SU-DHL-6 (cell line): ENCODE data around the gene EVA1B.

ENCODE experiments used
- H2AFZ ChIP-seq: fragments of 200-600 bp; sonication (generic); 2 replicates; pipeline ENCODE4 v1.6.1; 2014; ENCODE audit warnings: low read depth, mild to moderate bottlenecking, moderate library complexity, mixed read lengths, antibody characterized with exemption, low read length; ENCODE audit not compliant: severe bottlenecking
- H3F3A ChIP-seq: fragments of 200-600 bp; shearing (Covaris generic); 2 replicates; pipeline ENCODE4 v1.6.0; 2016; ENCODE audit warnings: antibody characterized with exemption, mild to moderate bottlenecking; ENCODE audit not compliant: insufficient read depth
- H3K27ac ChIP-seq: fragments of 200-600 bp; sonication (generic); 2 replicates; pipeline ENCODE4 v1.5.1; 2016; ENCODE audit warnings: low read depth, mild to moderate bottlenecking, low read length, moderate library complexity, mixed read lengths
- H3K27me3 ChIP-seq: fragments of 200-600 bp; sonication (generic), shearing (Covaris generic); 2 replicates; pipeline ENCODE4 v1.6.0; 2014; ENCODE audit warnings: mild to moderate bottlenecking, low read length
- H3K36me3 ChIP-seq: fragments of 200-600 bp; sonication (generic); 2 replicates; pipeline ENCODE4 v1.6.1; 2014; ENCODE audit warnings: mild to moderate bottlenecking, low read length, mixed read lengths
- H3K4me2 ChIP-seq: fragments of 300-600, 200-600 bp; shearing (Covaris generic), sonication (generic); 2 replicates; pipeline ENCODE4 v1.6.0; 2014; ENCODE audit warnings: low read length, low read depth, mild to moderate bottlenecking; ENCODE audit not compliant: poor library complexity, severe bottlenecking
- H3K4me3 ChIP-seq: fragments of 200-600 bp; sonication (generic); 2 replicates; pipeline ENCODE4 v1.5.1; 2014; ENCODE audit warnings: antibody characterized with exemption, low read length, mild to moderate bottlenecking, mixed read lengths; ENCODE audit not compliant: insufficient read depth, poor library complexity, severe bottlenecking
- H3K79me2 ChIP-seq: fragments of 200-600 bp; sonication (generic); 2 replicates; pipeline ENCODE4 v1.6.1; 2014; ENCODE audit warnings: mild to moderate bottlenecking, low read length, moderate library complexity; ENCODE audit not compliant: insufficient read depth
- H3K9ac ChIP-seq: fragments of 200-600 bp; sonication (generic); 2 replicates; pipeline ENCODE4 v1.7.0; 2014; ENCODE audit warnings: mild to moderate bottlenecking, low read length
- H3K9me2 ChIP-seq: fragments of 200-600 bp; sonication (generic); replicated peaks from 2 replicates; pipeline ENCODE4 v1.6.1; 2014; ENCODE audit warnings: low read length; ENCODE audit not compliant: insufficient read depth
- H3K9me3 ChIP-seq: fragments of 200-600 bp; sonication (generic); 2 replicates; pipeline ENCODE4 v1.6.1; 2014; ENCODE audit warnings: low read length, mixed read lengths; ENCODE audit not compliant: insufficient read depth
- H4K20me1 ChIP-seq: fragments of 200-600 bp; sonication (generic); 2 replicates; pipeline ENCODE4 v1.6.1; 2014; ENCODE audit warnings: low read depth, mild to moderate bottlenecking, antibody characterized with exemption, low read length, moderate library complexity, mixed read lengths
- EZH2phosphoT487 ChIP-seq: fragments of 200-600 bp; sonication (generic), shearing (Covaris generic); conservative IDR thresholded peaks from 2 replicates; pipeline ENCODE4 v1.6.1; 2018; ENCODE audit warnings: mild to moderate bottlenecking, antibody characterized with exemption, low read length, moderate library complexity, mixed read lengths
- TF ChIP-seq, protein P1 (sequence below): fragments of 200-600 bp; sonication (generic); IDR thresholded peaks from one replicate; pipeline ENCODE4 v1.5.1; 2017; ENCODE audit warnings: antibody characterized with exemption, mild to moderate bottlenecking, low read length, moderate library complexity; ENCODE audit not compliant: insufficient read depth, poor library complexity, severe bottlenecking

The EVA1B gene

GRCh38 chr1:36350659-36351226 lies 27.3 kb upstream of the EVA1B start:
- H3K9ac ChIP-seq: no peak overlapping the region
- TF ChIP-seq, protein P1, sequence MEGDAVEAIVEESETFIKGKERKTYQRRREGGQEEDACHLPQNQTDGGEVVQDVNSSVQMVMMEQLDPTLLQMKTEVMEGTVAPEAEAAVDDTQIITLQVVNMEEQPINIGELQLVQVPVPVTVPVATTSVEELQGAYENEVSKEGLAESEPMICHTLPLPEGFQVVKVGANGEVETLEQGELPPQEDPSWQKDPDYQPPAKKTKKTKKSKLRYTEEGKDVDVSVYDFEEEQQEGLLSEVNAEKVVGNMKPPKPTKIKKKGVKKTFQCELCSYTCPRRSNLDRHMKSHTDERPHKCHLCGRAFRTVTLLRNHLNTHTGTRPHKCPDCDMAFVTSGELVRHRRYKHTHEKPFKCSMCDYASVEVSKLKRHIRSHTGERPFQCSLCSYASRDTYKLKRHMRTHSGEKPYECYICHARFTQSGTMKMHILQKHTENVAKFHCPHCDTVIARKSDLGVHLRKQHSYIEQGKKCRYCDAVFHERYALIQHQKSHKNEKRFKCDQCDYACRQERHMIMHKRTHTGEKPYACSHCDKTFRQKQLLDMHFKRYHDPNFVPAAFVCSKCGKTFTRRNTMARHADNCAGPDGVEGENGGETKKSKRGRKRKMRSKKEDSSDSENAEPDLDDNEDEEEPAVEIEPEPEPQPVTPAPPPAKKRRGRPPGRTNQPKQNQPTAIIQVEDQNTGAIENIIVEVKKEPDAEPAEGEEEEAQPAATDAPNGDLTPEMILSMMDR: no peak
- TF ChIP-seq EZH2phosphoT487: no peak
- no peak overlapping the region for H3K4me3 ChIP-seq
- no peaks in the 10 kb centered on the region for H3K9me2 ChIP-seq
- no peaks in the 10 kb centered on the region for H3K27me3 ChIP-seq
- no peaks in the 10 kb centered on the region for H3K9me3 ChIP-seq
- H3K36me3 ChIP-seq: no peaks in the 10 kb centered on the region
- no peaks in the 10 kb centered on the region for H3F3A ChIP-seq
- H3K79me2 ChIP-seq: no peaks in the 10 kb centered on the region
- no peaks in the 10 kb centered on the region for H4K20me1 ChIP-seq
- no peak overlapping the region for H3K27ac ChIP-seq
- no peak overlapping the region for H2AFZ ChIP-seq
- H3K4me2 ChIP-seq: no peak overlapping the region

- Histone ChIP-seq H3K9me2 (no peaks in the 10 kb centered on the region), H4K20me1 (no peaks in the 10 kb centered on the region), H3K27me3 (no peaks in the 10 kb centered on the region), H3K4me2 (no peak overlapping the region), H3K79me2 (no peaks in the 10 kb centered on the region), H3K36me3 (no peaks in the 10 kb centered on the region), H3K9me3 (no peaks in the 10 kb centered on the region), H3K27ac (no peak overlapping the region), H3K9ac (no peak overlapping the region), H3K4me3 (no peak overlapping the region), H3F3A (no peaks in the 10 kb centered on the region), H2AFZ (no peak overlapping the region)
- TF ChIP-seq, protein P1: no peak
- no peak for TF ChIP-seq EZH2phosphoT487
These were observed 26.4 kb upstream of the EVA1B start for GRCh38 chr1:36349839-36350238.

GRCh38 chr1:36349241-36349671 lies 25.8 kb upstream of the EVA1B start:
- Histone ChIP-seq H4K20me1 (no peaks in the 10 kb centered on the region), H3K36me3 (no peaks in the 10 kb centered on the region), H3K27ac (no peak overlapping the region), H3K27me3 (no peaks in the 10 kb centered on the region), H2AFZ (no peak overlapping the region), H3K79me2 (no peaks in the 10 kb centered on the region), H3K9ac (no peak overlapping the region), H3F3A (no peaks in the 10 kb centered on the region), H3K4me2 (no peak overlapping the region), H3K4me3 (no peak overlapping the region), H3K9me2 (no peaks in the 10 kb centered on the region), H3K9me3 (no peaks in the 10 kb centered on the region)
- TF ChIP-seq EZH2phosphoT487: no peak

DNA sequence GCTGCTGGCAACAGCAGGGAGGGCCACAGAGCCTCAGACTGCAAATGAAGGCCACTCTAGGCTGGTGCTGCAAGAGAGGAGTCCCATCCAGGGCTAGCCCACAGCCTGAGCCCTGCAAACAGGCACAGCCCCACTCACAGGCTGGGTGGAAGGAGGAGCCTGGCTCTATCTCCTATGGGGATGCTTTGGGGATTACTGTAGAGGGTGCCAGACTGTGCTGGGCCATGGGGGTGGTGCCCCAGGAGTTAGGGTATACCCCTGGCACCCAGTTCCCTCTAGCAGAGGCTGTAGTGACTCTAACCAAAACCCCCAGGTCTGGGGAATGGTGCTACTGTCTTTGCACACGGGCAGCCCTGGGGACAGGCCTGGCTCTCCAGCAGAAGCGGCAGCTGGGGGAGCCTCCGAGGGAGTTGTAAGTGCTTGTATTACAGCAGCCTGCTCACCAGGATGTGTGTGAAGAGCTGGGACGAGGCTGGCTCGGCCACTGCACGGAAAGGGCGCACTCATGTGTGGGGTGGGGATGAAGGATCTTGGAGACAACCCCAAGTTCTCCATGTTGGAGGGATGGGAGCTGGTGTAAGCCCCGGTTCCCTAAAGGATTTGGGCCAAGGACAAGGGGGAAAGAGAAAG lies 23.4 kb upstream of the EVA1B start:
- no peak overlapping the region for H2AFZ ChIP-seq
- H3K36me3 ChIP-seq: no peaks in the 10 kb centered on the region
- no peaks in the 10 kb centered on the region for H3F3A ChIP-seq
- no peak overlapping the region for H3K9ac ChIP-seq
- no peaks in the 10 kb centered on the region for H4K20me1 ChIP-seq
- H3K9me2 ChIP-seq: no peaks in the 10 kb centered on the region
- no peaks in the 10 kb centered on the region for H3K9me3 ChIP-seq
- no peaks in the 10 kb centered on the region for H3K79me2 ChIP-seq
- TF ChIP-seq, protein P1: no peak
- no peak for TF ChIP-seq EZH2phosphoT487
- H3K4me3 ChIP-seq: no peak overlapping the region
- H3K27me3 ChIP-seq: no peaks in the 10 kb centered on the region
- no peak overlapping the region for H3K27ac ChIP-seq
- H3K4me2 ChIP-seq: no peak overlapping the region
